HL-60 (cell line): Measurements from ENCODE around the gene DHX35.

Experiments used
- CTCF ChIP-seq: IDR thresholded peaks from one replicate; pipeline ENCODE4 v1.5.1; 2011; ENCODE audit warnings: low read length, control low read depth, inconsistent platforms; ENCODE audit not compliant: insufficient read depth
- GABPA ChIP-seq: IDR thresholded peaks from 2 replicates; pipeline ENCODE4 v1.6.1; 2012; ENCODE audit warnings: low read depth
- POLR2AphosphoS5 ChIP-seq: IDR thresholded peaks from 2 replicates; pipeline ENCODE4 v1.6.1; 2012; ENCODE audit warnings: low read depth
- REST ChIP-seq: IDR thresholded peaks from 2 replicates; pipeline ENCODE4 v1.6.1; 2012; ENCODE audit warnings: low read depth; ENCODE audit not compliant: insufficient replicate concordance

GRCh38 chr20:38968090-38968489 lies 5.9 kb downstream of the DHX35 start:
- no peak for TF ChIP-seq CTCF
- no peak for TF ChIP-seq GABPA
- TF ChIP-seq POLR2AphosphoS5 = no peak
- TF ChIP-seq REST = no peak
